NCI-H526 treated with DMSO at 0.1 percent for 48 hours (cell line): ENCODE measurements around the gene HNRNPH2.

Experiments used
- DNase-seq: peaks from one replicate; lab custom pipeline; 2025; lab: John Stamatoyannopoulos, UW

The HNRNPH2 gene

GRCh38 chrX:101460669-101461068, 52.6 kb downstream of the HNRNPH2 start:
- no peak for DNase-seq

GRCh38 chrX:101462892-101463291, 54.9 kb downstream of the HNRNPH2 start:
- peak; percentile 69 for DNase-seq
